ENCODE data around the gene PLCL2.

Gene PLCL2

GRCh38 chr3:16884748-16885592 lies at the start of gene PLCL2:
TSS of gene PLCL2 (plus strand) at chr3:16884955. CDS start at chr3:16885040, 85 bp downstream.
- peak; percentile 29 for DNase-seq

- no peak for DNase-seq
Measured at GRCh38 chr3:16836505-16837237, 48.1 kb upstream of the PLCL2 start.

GRCh38 chr3:16837602-16838001 lies 47.2 kb upstream of the PLCL2 start:
- DNase-seq, result no peak

- DNase-seq, result no peak
Measured at GRCh38 chr3:16838561-16838960, 46.2 kb upstream of the PLCL2 start.

GRCh38 chr3:16839271-16840100 lies 45.3 kb upstream of the PLCL2 start:
- no peak for DNase-seq

- DNase-seq, result no peak
Measured at GRCh38 chr3:16840101-16840424, 44.7 kb upstream of the PLCL2 start.

- DNase-seq, result no peak
Measured at GRCh38 chr3:16841041-16841753, 43.6 kb upstream of the PLCL2 start.

- no peak for DNase-seq
Measured at GRCh38 chr3:16841904-16842271, 42.9 kb upstream of the PLCL2 start.

- DNase-seq, result peak; percentile 79
Measured at GRCh38 chr3:16842272-16843270, 42.2 kb upstream of the PLCL2 start.

- no peak for DNase-seq
Measured at GRCh38 chr3:16844222-16844621, 40.5 kb upstream of the PLCL2 start.

- no peak for DNase-seq
Measured at GRCh38 chr3:16844791-16845190, 40.0 kb upstream of the PLCL2 start.

GRCh38 chr3:16846373-16847080 lies 38.2 kb upstream of the PLCL2 start:
- DNase-seq, result no peak

- no peak for DNase-seq
Measured at GRCh38 chr3:16848007-16848406, 36.7 kb upstream of the PLCL2 start.

GRCh38 chr3:16849229-16849628 lies 35.5 kb upstream of the PLCL2 start:
- DNase-seq, result peak; percentile 46

GRCh38 chr3:16849795-16850194 lies 35.0 kb upstream of the PLCL2 start:
- no peak for DNase-seq

- DNase-seq, result no peak
Measured at GRCh38 chr3:16855497-16855896, 29.3 kb upstream of the PLCL2 start.

- no peak for DNase-seq
Measured at GRCh38 chr3:16860234-16860633, 24.5 kb upstream of the PLCL2 start.

GRCh38 chr3:16861432-16861831 lies 23.3 kb upstream of the PLCL2 start:
- DNase-seq, result no peak

GRCh38 chr3:16864610-16865313 lies 20.0 kb upstream of the PLCL2 start:
- DNase-seq, result no peak

- DNase-seq, result no peak
Measured at GRCh38 chr3:16865335-16865734, 19.4 kb upstream of the PLCL2 start.
